SK-N-SH treated with all-trans-retinoic acid at 6 μM for 48 hours (cell line): ENCODE results near the gene ARL15.

ENCODE experiments used
- BACH2 ChIP-seq: fragments of 250-450 bp; sonication (Bioruptor Pico); IDR thresholded peaks from 2 replicates; pipeline ENCODE4 v1.9.0; 2021; ENCODE audit warnings: mild to moderate bottlenecking, borderline replicate concordance
- CSDC2 ChIP-seq: fragments of 250-450 bp; sonication (Bioruptor Pico); IDR thresholded peaks from 2 replicates; pipeline ENCODE4 v1.5.0; 2020; ENCODE audit warnings: mild to moderate bottlenecking, moderate library complexity
- PPARA ChIP-seq: fragments of 250-450 bp; sonication (Bioruptor Pico); IDR thresholded peaks from 2 replicates; pipeline ENCODE4 v1.5.0; 2020; ENCODE audit warnings: mild to moderate bottlenecking, borderline replicate concordance
- TCF4 ChIP-seq: fragments of 250-450 bp; sonication (Bioruptor Pico); IDR thresholded peaks from 2 replicates; pipeline ENCODE4 v1.8.0; 2021; ENCODE audit warnings: mild to moderate bottlenecking, moderate library complexity, borderline replicate concordance
- TSHZ2 ChIP-seq: fragments of 250-450 bp; sonication (Bioruptor Pico); IDR thresholded peaks from 2 replicates; pipeline ENCODE4 v1.5.0; 2020; ENCODE audit warnings: mild to moderate bottlenecking, moderate library complexity
- ZFP3 ChIP-seq: fragments of 250-450 bp; sonication (Bioruptor Pico); IDR thresholded peaks from 2 replicates; pipeline ENCODE4 v1.5.0; 2020; ENCODE audit warnings: mild to moderate bottlenecking, moderate library complexity
- ZNF565 ChIP-seq: fragments of 450-650 bp; formaldehyde crosslinking; conservative IDR thresholded peaks from 2 replicates; pipeline ENCODE4 v1.5.0; 2020; ENCODE audit warnings: low read depth, mild to moderate bottlenecking, moderate library complexity
- ZNF8 ChIP-seq: fragments of 450-650 bp; formaldehyde crosslinking; IDR thresholded peaks from 2 replicates; pipeline ENCODE4 v1.5.0; 2020; ENCODE audit warnings: mild to moderate bottlenecking, moderate library complexity
- TF ChIP-seq, protein P1 (sequence below): fragments of 250-450 bp; sonication (Bioruptor Pico); IDR thresholded peaks from 2 replicates; pipeline ENCODE4 v1.8.0; 2020; ENCODE audit warnings: mild to moderate bottlenecking, moderate library complexity, borderline replicate concordance
- TF ChIP-seq, protein P2 (sequence below): fragments of 250-450 bp; sonication (Bioruptor Pico); IDR thresholded peaks from 2 replicates; pipeline ENCODE4 v1.5.1; 2020; ENCODE audit warnings: low read depth, mild to moderate bottlenecking, moderate library complexity
- TF ChIP-seq, protein P3 (sequence below): fragments of 250-450 bp; sonication (Bioruptor Pico); IDR thresholded peaks from 2 replicates; pipeline ENCODE4 v1.8.0; 2021; ENCODE audit warnings: low read depth, mild to moderate bottlenecking, moderate library complexity, borderline replicate concordance

DNA sequence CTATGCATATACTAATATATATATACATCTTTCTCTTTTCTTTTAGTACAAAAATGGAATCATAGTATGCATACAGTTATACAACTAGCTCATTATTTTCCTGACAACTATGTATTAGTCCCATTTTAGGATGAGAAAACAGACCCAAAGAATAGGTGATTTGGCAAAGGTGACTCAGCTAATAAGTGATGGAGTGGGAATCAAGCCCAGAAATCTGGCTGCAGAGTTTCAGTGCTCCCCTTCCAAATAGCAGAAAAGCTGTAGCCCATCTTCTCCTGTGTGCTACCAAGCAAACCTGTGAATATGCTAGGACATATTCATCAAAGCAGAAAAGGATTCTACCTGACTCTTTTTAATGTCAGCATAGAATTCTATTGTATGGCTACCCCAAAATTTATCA, 114.7 kb downstream of the ARL15 start:
- TF ChIP-seq ZNF8 (CRISPR knock-in tag) (no peak), TSHZ2 (CRISPR knock-in tag) (no peak), TCF4 (no peak), ZFP3 (CRISPR knock-in tag) (no peak), BACH2 (no peak), ZNF565 (CRISPR knock-in tag) (no peak), CSDC2 (no peak), PPARA (CRISPR knock-in tag) (no peak)
- TF ChIP-seq, protein P1, sequence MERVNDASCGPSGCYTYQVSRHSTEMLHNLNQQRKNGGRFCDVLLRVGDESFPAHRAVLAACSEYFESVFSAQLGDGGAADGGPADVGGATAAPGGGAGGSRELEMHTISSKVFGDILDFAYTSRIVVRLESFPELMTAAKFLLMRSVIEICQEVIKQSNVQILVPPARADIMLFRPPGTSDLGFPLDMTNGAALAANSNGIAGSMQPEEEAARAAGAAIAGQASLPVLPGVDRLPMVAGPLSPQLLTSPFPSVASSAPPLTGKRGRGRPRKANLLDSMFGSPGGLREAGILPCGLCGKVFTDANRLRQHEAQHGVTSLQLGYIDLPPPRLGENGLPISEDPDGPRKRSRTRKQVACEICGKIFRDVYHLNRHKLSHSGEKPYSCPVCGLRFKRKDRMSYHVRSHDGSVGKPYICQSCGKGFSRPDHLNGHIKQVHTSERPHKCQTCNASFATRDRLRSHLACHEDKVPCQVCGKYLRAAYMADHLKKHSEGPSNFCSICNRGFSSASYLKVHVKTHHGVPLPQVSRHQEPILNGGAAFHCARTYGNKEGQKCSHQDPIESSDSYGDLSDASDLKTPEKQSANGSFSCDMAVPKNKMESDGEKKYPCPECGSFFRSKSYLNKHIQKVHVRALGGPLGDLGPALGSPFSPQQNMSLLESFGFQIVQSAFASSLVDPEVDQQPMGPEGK = no peak
- TF ChIP-seq, protein P2, sequence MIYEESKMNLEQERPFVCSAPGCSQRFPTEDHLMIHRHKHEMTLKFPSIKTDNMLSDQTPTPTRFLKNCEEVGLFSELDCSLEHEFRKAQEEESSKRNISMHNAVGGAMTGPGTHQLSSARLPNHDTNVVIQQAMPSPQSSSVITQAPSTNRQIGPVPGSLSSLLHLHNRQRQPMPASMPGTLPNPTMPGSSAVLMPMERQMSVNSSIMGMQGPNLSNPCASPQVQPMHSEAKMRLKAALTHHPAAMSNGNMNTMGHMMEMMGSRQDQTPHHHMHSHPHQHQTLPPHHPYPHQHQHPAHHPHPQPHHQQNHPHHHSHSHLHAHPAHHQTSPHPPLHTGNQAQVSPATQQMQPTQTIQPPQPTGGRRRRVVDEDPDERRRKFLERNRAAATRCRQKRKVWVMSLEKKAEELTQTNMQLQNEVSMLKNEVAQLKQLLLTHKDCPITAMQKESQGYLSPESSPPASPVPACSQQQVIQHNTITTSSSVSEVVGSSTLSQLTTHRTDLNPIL (CRISPR knock-in tag) = no peak
- TF ChIP-seq, protein P3, sequence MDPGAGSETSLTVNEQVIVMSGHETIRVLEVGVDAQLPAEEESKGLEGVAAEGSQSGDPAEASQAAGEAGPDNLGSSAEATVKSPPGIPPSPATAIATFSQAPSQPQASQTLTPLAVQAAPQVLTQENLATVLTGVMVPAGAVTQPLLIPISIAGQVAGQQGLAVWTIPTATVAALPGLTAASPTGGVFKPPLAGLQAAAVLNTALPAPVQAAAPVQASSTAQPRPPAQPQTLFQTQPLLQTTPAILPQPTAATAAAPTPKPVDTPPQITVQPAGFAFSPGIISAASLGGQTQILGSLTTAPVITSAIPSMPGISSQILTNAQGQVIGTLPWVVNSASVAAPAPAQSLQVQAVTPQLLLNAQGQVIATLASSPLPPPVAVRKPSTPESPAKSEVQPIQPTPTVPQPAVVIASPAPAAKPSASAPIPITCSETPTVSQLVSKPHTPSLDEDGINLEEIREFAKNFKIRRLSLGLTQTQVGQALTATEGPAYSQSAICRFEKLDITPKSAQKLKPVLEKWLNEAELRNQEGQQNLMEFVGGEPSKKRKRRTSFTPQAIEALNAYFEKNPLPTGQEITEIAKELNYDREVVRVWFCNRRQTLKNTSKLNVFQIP = no peak
